GM12875 (cell line): ENCODE data around the gene C1QB.

ENCODE experiments used
- H3K4me3 ChIP-seq: one replicate; pipeline ENCODE4 v1.5.1; 2011; ENCODE audit warnings: low read depth, low read length, control low read depth
- CTCF ChIP-seq: IDR thresholded peaks from 2 replicates; pipeline ENCODE4 v1.5.1; 2011; ENCODE audit warnings: low read depth, mild to moderate bottlenecking, control low read depth, inconsistent platforms, low read length, moderate library complexity, borderline replicate concordance; ENCODE audit not compliant: insufficient read depth

The C1QB gene

GRCh38 chr1:22641247-22641646 is 11.8 kb upstream of the C1QB start:
- H3K4me3 ChIP-seq = no peak overlapping the region
- no peak for TF ChIP-seq CTCF

GRCh38 chr1:22641906-22642636 is 11.0 kb upstream of the C1QB start:
- no peak overlapping the region for H3K4me3 ChIP-seq
- peak; percentile 88 for TF ChIP-seq CTCF

- H3K4me3 ChIP-seq = no peak within 1 kb of the TSS
- TF ChIP-seq CTCF = no peak
Measured at GRCh38 chr1:22643381-22643780, 9.7 kb upstream of the C1QB start, which contains the start of gene C1QC. TSS of gene C1QC (plus strand) at chr1:22643633. CDS start at chr1:22644024, 391 bp downstream.

GRCh38 chr1:22643928-22644327 is 9.1 kb upstream of the C1QB start:
- no peak overlapping the region for H3K4me3 ChIP-seq
- TF ChIP-seq CTCF = no peak

GRCh38 chr1:22645931-22646330 is 7.1 kb upstream of the C1QB start:
- no peak for TF ChIP-seq CTCF
- no peak overlapping the region for H3K4me3 ChIP-seq

- TF ChIP-seq CTCF = no peak
- H3K4me3 ChIP-seq = no peak overlapping the region
Measured at GRCh38 chr1:22646384-22646783, 6.7 kb upstream of the C1QB start.

GRCh38 chr1:22650089-22650693 is 2.8 kb upstream of the C1QB start:
- H3K4me3 ChIP-seq = no peak overlapping the region

More at GRCh38 chr1:22650089-22650693, 2.8 kb upstream of the C1QB start:
- TF ChIP-seq CTCF = no peak
